Measurements from ENCODE around the gene HDAC7.

Gene HDAC7

DNA sequence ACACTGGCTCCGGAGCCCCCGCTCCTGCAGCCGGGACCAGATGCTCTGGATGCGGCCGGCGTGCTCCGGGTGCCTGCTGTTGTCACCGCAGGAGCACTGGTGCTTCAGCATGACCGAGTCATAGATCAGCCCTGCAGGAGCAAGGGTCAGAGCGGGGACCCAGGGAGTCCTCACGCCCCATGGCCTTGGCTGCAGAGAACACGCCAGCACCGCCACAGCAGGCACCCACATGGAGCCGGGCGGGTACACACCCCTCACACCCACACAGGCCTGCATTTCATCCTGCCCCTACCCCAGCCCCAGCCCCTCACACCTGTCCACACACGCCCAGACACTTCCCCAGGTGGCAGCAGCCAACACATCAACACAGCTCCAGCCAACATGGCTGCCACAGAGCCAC, 27.8 kb downstream of the HDAC7 start:
- no peaks in the 10 kb centered on the region for H3K4me1 ChIP-seq (ENCODE audit: control insufficient read depth, insufficient read depth, low read length)
- no peaks in the 10 kb centered on the region for H3K27me3 ChIP-seq (ENCODE audit: control insufficient read depth, insufficient read depth, low read length)
- no peak overlapping the region for H3K4me3 ChIP-seq (ENCODE audit: low read length)
- H3K9ac ChIP-seq (ENCODE audit: low read length), result no peak overlapping the region
- H3K36me3 ChIP-seq (ENCODE audit: control insufficient read depth, insufficient read depth, low read length), result peaks cover 23% of the 10 kb centered on the region
- no peaks in the 10 kb centered on the region for H3K9me3 ChIP-seq (ENCODE audit: control insufficient read depth, low read length)

DNA sequence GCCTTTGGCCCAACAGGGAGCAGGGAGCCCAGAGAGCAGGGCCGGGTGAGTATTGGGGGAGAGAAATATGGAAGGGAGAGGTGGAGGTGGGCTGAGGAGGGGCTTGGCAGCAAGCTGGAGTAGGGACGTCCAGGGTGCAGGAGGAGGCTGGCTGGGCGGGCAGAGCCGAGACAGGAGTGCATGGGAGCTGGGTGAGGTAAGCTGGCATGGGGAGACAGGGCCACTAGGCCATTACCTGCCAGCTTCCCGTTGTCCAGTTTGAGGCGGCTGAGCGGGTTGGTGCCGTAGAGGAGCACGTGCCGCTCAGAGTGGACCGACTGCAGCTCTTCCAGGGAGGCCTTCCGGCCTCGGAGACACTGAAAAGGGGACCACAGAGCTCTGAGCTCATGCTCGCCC, 28.4 kb downstream of the HDAC7 start:
- Histone ChIP-seq H3K36me3 (ENCODE audit: control insufficient read depth, insufficient read depth, low read length) (peaks cover 21% of the 10 kb centered on the region), H3K9me3 (ENCODE audit: control insufficient read depth, low read length) (no peaks in the 10 kb centered on the region), H3K27me3 (ENCODE audit: control insufficient read depth, insufficient read depth, low read length) (no peaks in the 10 kb centered on the region), H3K9ac (ENCODE audit: low read length) (no peak overlapping the region), H3K4me3 (ENCODE audit: low read length) (no peak overlapping the region), H3K4me1 (ENCODE audit: control insufficient read depth, insufficient read depth, low read length) (no peaks in the 10 kb centered on the region)

DNA sequence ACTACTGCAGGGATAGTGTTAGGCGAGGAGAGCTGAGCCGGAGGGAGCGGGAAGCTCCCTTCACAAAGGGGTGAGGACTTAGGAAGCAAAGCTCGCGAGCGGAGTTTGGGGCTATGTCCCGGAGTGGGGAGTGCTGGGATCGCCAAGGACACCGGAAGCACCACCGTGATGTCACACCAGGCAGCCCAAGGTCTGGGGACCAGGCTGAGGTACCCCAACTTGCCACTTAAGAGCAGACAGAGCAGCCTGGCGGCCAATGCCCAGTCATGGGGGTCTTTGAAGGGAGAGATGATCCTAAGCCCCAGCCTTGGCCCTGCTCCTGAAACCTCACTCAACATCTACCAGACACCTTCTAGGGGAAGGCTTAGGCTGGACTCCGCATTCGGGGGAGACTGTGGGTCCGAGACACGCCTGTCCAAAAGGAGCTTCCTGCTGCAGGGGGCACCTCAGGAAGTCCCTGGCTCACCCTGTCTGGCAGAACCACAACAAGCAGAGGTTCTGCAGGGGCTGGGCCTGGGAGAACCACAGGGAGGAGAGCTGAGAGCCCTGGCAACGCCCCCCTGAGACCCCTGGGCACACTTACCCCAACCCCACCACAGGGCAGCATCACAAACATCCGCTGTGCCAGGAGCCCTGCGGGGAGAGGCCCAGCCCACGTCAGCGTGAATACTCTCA, 28.9 kb downstream of the HDAC7 start:
- H3K9me3 ChIP-seq (ENCODE audit: control insufficient read depth, low read length), result no peaks in the 10 kb centered on the region
- no peaks in the 10 kb centered on the region for H3K27me3 ChIP-seq (ENCODE audit: control insufficient read depth, insufficient read depth, low read length)
- H3K36me3 ChIP-seq (ENCODE audit: control insufficient read depth, insufficient read depth, low read length), result peaks cover 25% of the 10 kb centered on the region
- H3K4me1 ChIP-seq (ENCODE audit: control insufficient read depth, insufficient read depth, low read length), result no peaks in the 10 kb centered on the region
- H3K4me3 ChIP-seq (ENCODE audit: low read length), result no peak overlapping the region
- H3K9ac ChIP-seq (ENCODE audit: low read length), result no peak overlapping the region

DNA sequence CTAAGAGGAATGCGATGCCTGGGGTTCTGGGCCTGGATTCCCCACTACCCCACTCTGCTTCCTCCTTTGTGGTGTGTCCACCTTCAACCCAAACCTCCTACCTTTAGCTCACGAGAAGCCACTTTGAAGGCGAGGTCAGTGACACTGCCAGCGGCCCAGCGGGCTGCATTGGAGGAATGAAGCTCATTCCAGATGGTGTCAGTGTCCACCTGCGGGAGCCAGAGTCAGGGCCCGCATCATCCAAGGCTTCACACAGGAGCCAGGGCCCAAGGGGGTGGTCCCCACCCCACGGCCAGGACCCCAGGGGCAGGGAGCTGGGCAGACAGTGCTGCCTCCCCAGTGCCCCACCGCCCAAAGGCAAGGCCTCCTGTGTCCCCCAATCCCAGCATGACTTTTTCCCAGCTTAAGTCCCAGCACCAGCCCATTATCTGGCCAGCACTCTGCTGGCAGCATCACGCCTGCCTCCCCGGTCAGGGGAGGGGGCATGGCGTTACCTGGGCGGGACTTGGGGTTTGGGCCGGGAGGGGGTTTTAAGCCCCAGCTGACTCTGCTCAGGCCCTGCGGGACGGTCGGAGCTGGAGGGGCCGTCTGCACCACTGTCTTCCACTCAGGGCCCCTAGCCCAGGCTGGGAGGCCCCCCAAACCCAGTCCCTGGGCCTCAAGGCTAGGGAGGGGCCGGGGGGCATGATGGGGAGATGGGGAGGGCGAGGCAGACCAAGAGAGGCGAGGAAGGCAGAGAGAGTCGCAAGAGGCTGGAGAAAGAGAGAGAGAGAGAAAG, 29.8 kb downstream of the HDAC7 start:
- H3K9ac ChIP-seq (ENCODE audit: low read length), result no peak overlapping the region
- H3K4me1 ChIP-seq (ENCODE audit: control insufficient read depth, insufficient read depth, low read length), result no peaks in the 10 kb centered on the region
- H3K36me3 ChIP-seq (ENCODE audit: control insufficient read depth, insufficient read depth, low read length), result peaks cover 25% of the 10 kb centered on the region
- no peaks in the 10 kb centered on the region for H3K27me3 ChIP-seq (ENCODE audit: control insufficient read depth, insufficient read depth, low read length)
- H3K9me3 ChIP-seq (ENCODE audit: control insufficient read depth, low read length), result no peaks in the 10 kb centered on the region
- no peak overlapping the region for H3K4me3 ChIP-seq (ENCODE audit: low read length)

DNA sequence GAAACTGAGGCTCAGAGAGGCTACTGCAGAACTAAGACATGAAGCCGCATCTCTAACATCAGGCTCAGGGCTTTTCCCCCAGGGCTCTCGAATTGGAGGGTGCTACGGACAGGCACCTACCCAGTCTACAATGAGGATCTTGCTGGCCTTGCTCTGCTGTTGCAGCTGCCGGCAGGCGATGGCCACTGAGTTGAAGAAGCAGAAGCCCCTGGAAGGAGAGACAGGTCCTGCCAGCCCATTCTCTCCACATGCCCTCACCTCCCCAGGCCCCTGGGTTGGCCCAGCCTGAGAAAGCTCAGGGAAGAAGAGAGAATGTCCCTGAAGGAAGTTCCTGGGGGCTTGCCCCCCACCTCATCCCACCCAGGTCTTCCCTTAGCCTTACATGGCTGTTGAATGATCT, 30.6 kb downstream of the HDAC7 start:
- peaks cover 25% of the 10 kb centered on the region for H3K36me3 ChIP-seq (ENCODE audit: control insufficient read depth, insufficient read depth, low read length)
- H3K27me3 ChIP-seq (ENCODE audit: control insufficient read depth, insufficient read depth, low read length), result no peaks in the 10 kb centered on the region

DNA sequence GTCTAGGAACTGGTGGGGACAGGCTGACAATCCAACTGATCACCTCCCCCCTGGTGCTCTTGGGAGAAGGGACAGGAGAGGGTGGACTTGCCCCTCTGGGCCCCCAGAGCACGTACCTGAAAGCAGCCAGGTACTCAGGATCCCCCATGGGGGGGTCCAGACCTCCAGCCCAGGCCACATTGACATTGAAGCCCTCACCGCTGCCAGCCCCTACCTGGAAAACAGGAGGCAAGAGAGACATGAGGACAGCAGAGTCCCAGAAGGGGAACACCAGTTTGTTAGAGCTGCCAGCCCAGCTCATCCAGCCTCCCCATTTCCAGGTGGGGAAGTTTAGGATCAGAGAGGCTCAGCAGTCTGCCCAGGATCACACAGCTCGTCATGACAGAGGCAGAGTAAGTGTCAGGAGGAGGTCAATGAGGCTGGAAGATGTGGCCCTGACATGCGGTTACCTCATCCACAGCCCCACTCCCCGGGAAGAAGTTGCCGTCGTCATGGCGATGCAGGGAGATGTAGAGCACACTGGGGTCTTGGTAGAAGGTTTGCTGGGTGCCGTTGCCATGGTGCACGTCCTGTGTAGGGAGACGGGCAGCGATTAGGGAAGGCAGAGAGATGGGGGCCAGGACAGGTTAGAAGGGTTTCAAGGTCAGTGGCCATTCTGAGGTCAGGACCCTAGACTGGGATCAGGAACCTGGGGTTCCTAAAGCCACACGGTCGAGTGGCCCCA, 31.9 kb downstream of the HDAC7 start:
- Histone ChIP-seq H3K36me3 (ENCODE audit: control insufficient read depth, insufficient read depth, low read length) (peaks cover 25% of the 10 kb centered on the region), H3K4me1 (ENCODE audit: control insufficient read depth, insufficient read depth, low read length) (no peaks in the 10 kb centered on the region), H3K9me3 (ENCODE audit: control insufficient read depth, low read length) (no peaks in the 10 kb centered on the region), H3K4me3 (ENCODE audit: low read length) (no peak overlapping the region), H3K27me3 (ENCODE audit: control insufficient read depth, insufficient read depth, low read length) (no peaks in the 10 kb centered on the region), H3K9ac (ENCODE audit: low read length) (no peak overlapping the region)

More for the DNA sequence above, 30.6 kb downstream of the HDAC7 start:
- H3K9ac ChIP-seq (ENCODE audit: low read length), result no peak overlapping the region
- H3K4me1 ChIP-seq (ENCODE audit: control insufficient read depth, insufficient read depth, low read length), result no peaks in the 10 kb centered on the region
- H3K9me3 ChIP-seq (ENCODE audit: control insufficient read depth, low read length), result no peaks in the 10 kb centered on the region
- H3K4me3 ChIP-seq (ENCODE audit: low read length), result no peak overlapping the region

DNA sequence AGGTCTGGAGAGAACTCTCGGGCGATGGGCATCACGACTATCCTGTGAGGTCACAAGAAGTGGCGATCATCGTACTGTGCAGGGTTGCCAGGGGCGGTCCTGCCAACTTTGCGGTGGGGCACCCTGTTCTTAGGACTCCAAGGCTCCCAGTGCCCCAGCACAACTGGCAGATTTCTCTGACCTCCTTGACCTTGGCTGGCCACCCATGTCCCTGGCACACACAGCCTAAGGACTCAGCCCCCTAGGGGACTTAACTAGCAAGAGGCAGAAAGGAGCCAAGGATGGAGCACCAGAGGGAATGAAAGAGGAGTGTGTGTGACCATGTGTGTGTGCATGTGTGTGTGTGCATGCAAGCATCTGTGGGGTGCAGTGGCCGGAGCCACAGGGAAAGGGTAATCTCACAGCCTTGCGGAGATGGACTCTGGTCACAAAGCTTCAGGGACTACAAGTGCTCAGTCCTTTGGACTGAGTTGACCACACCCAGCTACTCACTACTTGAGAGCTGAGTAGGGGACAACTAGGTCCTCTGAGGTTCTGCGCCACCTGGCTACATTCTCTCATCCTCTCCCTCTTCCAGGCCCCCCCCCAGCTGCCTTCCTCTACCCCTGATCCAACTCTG, 32.9 kb downstream of the HDAC7 start:
- Histone ChIP-seq H3K9me3 (ENCODE audit: control insufficient read depth, low read length) (no peaks in the 10 kb centered on the region), H3K27me3 (ENCODE audit: control insufficient read depth, insufficient read depth, low read length) (no peaks in the 10 kb centered on the region), H3K4me1 (ENCODE audit: control insufficient read depth, insufficient read depth, low read length) (peaks cover 8% of the 10 kb centered on the region), H3K36me3 (ENCODE audit: control insufficient read depth, insufficient read depth, low read length) (peaks cover 25% of the 10 kb centered on the region), H3K4me3 (ENCODE audit: low read length) (no peak overlapping the region), H3K9ac (ENCODE audit: low read length) (no peak overlapping the region)

DNA sequence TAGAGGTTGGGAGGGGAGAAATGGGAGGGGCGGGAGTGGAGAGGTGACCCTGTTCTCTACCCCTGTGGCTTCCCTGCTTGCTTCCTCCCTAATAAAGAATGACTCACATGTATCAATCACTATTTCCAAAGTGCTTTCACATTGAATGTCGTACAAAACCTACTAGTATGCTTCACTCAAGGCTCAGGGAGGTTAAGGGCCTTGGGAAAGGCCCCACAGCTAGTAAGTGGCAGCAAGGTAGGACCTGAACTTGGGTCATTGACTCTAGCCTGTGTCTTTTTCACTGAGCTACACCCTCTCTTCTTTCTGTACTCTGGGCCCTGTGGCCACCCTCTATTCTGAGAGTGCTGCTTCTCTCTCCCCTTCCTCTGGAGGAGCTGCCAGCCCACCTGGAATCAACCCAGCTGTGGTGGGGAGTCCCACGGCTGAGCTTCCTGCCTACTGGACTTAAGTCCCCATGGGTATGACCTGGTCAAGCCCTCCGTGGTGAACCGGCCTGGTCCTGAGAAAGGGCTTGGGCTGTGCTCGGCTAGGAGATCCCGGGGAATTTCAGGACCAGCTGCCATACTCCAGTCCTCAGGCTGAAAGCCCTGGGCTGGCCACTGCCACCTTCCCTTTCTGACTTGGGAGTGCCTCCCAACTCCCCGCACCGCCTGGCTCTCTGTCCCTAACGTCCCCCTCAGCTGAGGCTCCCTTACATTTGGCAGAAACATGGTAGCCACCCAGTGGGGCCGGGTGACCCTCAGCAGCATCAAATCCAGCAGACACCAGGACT, 33.6 kb downstream of the HDAC7 start:
- Histone ChIP-seq H3K27me3 (ENCODE audit: control insufficient read depth, insufficient read depth, low read length) (no peaks in the 10 kb centered on the region), H3K9ac (ENCODE audit: low read length) (no peak overlapping the region), H3K4me3 (ENCODE audit: low read length) (no peak overlapping the region), H3K36me3 (ENCODE audit: control insufficient read depth, insufficient read depth, low read length) (peaks cover 25% of the 10 kb centered on the region), H3K9me3 (ENCODE audit: control insufficient read depth, low read length) (no peaks in the 10 kb centered on the region), H3K4me1 (ENCODE audit: control insufficient read depth, insufficient read depth, low read length) (peaks cover 11% of the 10 kb centered on the region)

DNA sequence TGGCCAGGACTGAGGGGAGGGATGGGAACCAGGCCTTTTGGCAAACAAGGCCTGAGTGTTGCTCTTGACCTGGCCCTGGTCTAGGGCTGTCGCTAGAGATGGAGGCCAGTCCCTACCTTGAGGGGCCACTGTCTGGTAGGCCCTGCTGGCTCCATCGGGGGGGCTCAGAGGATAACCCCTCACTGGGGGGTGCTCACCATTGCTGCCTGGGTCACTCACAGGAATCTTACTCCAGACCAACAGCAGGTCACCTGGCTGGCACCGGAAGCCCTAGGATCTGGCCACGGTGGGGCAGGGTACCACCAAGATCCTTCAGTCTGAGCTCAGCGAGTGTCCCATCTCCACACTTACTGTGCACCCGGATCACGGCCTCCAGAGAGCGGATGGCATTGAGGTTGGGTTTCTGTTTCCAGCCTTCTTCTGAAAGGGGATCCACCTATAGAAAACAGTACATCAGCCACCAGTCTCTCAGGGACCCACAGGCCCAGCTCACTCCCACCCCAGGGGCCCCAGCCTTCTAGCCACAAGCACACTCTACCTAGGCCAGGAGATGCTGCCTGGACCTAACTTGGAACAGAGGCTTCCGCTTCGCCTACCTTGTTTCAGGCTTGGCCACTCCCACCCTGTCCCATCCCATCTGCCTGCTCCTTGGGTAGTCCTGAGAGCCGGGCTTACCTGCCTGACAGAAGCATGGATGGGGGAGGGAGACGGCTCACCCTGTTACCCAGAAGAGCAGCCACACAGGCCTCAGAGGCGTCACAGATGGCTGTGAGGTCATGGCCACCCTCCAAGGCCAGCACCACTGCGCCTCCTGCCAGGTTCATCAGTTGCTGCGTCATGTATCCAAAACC, 34.4 kb downstream of the HDAC7 start:
- Histone ChIP-seq H3K4me1 (ENCODE audit: control insufficient read depth, insufficient read depth, low read length) (peaks cover 11% of the 10 kb centered on the region), H3K9me3 (ENCODE audit: control insufficient read depth, low read length) (no peaks in the 10 kb centered on the region), H3K4me3 (ENCODE audit: low read length) (no peak overlapping the region), H3K27me3 (ENCODE audit: control insufficient read depth, insufficient read depth, low read length) (no peaks in the 10 kb centered on the region), H3K9ac (ENCODE audit: low read length) (no peak overlapping the region), H3K36me3 (ENCODE audit: control insufficient read depth, insufficient read depth, low read length) (peaks cover 25% of the 10 kb centered on the region)

DNA sequence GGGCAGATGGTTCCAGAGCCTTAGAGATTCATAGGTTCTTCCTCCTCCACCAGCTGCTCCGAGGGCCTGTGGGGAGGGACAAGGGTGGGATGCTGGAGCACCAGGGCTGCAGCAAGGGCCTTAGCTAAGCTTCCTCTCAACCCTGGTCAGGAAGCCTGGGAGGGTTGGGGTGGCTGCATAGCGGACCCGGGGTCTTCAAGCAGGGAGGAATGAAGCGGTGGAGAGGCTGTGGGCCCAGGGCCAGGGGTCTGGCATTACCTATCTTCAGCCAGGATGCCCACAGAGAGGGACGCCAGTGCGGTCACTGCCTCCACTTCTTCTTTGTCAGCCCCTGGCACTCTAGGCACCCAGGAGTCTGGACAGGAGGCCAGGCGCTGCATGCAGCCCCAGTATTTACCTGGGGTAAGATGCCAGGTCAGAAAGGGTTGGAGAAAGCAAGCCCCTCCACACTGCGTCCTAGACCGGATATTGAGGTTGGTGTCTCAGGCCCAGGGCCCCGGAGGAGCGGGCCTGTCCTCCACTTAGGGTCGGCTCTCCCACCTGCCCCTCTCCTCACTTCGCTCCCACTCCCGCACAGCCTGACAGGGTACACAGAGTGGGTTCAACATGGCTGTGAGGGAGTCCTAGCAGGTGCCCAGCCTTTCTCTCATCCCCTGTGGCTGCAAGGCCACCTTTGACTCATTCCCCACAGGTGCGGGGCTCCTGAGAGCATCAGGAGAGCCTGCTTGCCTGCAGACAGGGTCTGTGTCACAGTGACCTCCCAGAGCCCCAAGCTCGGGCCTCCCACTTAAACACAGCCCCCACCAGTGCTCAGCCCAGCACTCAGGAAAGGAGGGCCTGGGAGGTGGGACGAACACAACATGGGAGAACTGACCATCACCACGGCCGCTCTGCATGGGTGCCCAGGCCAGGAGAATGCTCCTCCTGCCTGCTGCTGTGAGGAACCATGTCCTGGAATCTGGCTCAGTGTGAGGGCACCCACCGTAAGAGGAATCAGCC, 35.6 kb downstream of the HDAC7 start:
- Histone ChIP-seq H3K27me3 (ENCODE audit: control insufficient read depth, insufficient read depth, low read length) (no peaks in the 10 kb centered on the region), H3K9me3 (ENCODE audit: control insufficient read depth, low read length) (no peaks in the 10 kb centered on the region), H3K4me3 (ENCODE audit: low read length) (no peak overlapping the region), H3K36me3 (ENCODE audit: control insufficient read depth, insufficient read depth, low read length) (peaks cover 16% of the 10 kb centered on the region), H3K9ac (ENCODE audit: low read length) (no peak overlapping the region), H3K4me1 (ENCODE audit: control insufficient read depth, insufficient read depth, low read length) (peaks cover 11% of the 10 kb centered on the region)
